HG02623 (cell line): ENCODE measurements around the gene PRKAR2A.
A peak's percentile ranks its signal among the peaks of the same experiment; 100 is the strongest.
"Not testable (repeated sequence)": the region's sequence is repeated elsewhere in the genome, so short reads cannot be mapped to it uniquely, and the experiment has no call there.

ENCODE experiments used
- ATAC-seq: cut with Tn5 transposase; IDR thresholded peaks from one replicate; pipeline ENCODE4 v1.9.1; 2021; ENCODE audit warnings: moderate library complexity; ENCODE audit not compliant: unreplicated experiment

PRKAR2A gene

DNA sequence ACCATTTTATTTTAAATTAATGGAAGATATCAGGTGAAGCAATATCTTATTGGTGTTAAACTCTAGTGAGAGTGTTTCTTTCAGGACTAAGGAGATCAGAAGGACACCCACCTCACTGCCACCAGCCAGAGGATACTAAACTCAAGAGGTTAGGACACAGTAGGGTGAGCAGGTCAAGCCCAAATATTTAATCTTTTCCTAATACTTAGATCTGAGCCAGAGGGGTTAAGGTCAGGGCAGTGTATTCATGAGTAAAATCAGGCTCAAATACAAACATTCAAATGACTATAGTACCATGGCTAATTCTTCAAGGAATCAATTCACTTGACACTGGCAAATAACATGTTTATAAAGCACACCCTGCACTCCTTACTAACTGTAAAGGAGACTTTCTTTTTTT, 65.6 kb downstream of the PRKAR2A start:
- ATAC-seq = no peak

DNA sequence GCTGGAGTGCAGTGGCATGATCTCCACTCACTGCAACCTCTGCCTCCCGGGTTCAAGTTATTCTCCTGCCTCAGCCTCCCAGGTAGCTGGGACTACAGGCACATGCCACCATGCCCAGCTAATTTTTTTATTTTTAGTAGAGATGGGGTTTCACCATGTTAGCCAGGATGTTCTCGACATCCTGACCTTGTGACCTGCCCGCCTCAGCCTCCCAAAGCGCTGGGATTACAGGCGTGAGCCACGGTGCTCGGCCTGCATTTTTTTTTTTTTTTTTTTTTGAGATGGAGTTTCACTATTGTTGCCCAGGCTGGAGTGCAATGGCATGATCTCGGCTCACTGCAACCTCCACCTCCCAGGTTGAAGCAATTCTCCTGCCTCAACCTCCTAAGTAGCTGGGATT, 69.1 kb downstream of the PRKAR2A start:
- not testable (repeated sequence) for ATAC-seq

DNA sequence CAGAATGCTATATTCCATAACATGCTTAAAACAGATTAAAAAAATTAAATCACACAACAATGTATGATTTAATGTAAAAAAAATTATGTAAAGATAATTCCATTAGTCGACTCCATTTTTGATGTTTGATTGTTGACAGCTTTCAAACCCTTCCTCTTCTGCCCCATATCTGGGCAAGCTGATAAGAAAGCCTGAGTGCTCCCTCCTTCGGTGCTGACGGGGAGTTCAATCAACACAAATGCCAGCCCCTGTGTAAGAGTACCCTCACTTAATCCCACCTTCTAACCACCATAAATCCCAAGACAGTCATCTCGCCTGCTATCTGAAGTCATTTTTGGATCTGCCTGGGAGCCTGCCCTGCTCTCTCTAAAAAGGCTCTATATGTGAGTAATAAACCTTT, 70.8 kb downstream of the PRKAR2A start:
- no peak for ATAC-seq

DNA sequence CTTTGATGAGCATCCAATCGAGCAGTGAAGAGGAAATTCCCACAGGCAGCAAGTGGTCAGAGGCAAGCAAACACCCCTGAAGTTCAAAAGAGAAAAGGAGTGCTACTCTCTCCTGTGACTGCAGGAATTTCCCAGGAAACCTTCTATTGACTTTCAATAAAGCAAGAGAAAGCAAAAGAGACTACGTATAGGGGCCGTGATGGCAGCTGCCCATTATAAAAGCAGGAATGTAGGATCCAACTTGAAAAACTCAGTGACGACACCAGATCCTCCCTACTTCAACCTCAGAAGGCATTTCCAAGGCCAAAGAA, 77.5 kb downstream of the PRKAR2A start:
- ATAC-seq = no peak

DNA sequence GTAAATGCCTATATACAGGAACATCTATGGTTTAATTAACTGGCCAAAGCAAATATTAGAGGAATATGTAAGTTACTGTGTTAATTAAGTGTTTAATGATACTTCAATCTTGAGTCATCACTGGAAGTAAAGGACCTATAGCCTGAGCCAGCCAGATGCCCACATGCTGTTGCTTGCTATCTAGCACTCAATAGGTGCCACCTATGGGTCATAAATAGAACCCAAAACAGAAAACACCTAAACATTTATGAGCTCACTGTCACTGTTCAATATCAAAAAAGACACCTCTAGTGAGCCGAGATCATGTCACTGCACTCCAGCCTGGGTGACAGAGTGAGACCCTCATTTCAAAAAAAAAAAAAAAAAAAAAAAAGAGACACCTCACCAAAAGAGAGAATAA, 82.3 kb downstream of the PRKAR2A start:
- ATAC-seq = no peak

DNA sequence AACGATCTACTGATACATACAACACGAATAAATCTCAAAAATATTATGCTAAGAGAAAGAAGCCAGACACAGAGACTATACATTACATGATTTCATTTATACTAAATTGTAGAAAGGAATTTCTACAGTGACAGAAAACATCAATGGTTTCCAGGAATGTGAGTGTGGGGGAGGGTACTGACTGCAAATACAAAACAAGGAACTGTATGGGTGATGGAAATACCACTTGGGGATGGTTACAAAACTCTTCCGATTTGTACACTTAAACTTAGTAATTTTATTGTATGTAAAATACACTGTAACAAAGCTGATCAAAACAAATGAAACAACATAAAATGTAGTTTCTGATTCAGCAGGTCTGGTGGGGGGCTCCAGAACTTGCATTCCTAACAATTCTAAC, 84.9 kb downstream of the PRKAR2A start:
- ATAC-seq = no peak

DNA sequence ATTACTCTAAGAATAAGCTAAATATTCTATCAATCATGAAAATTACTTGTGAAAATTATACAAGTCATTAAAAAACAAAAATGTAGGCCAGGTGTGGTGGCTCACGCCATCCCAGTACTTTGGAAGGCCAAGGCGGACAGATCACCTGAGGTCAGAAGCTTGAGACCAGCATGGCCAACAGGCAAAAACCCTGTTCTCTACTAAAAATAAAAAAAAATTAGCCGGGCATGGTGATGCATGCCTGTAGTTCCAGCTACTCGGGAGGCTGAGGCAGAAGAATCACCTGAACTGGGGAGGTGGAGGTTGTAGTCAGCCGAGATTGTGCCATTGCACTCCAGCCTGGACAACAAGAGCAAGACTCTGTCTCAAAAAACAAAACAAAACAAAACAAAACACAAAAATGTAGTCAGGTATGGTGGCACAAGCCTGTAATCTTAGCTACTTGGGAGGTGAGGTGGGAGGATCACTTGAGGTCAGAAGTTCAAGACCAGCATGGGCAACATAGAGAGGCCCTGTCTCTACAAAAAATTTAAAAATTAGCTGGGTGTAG, 87.6 kb downstream of the PRKAR2A start:
- not testable (repeated sequence) for ATAC-seq

DNA sequence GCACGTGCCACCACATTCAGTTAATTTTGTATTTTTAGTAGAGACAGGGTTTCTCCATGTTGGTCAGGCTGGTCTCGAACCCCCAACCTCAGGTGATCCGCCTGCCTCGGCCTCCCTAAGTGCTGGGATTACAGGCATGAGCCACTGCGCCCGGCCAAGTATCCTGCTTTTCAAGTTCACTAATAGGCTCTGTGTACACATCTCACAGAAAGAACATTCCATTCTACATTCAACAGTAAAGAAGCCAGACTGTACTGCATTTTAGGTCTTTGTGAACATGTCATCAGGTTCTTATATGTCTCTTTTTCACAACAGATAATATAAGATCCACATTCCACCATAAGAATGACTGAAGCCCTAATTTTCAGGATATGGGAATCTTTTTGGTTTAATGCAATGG, 88.1 kb downstream of the PRKAR2A start:
- ATAC-seq = not testable (repeated sequence)

DNA sequence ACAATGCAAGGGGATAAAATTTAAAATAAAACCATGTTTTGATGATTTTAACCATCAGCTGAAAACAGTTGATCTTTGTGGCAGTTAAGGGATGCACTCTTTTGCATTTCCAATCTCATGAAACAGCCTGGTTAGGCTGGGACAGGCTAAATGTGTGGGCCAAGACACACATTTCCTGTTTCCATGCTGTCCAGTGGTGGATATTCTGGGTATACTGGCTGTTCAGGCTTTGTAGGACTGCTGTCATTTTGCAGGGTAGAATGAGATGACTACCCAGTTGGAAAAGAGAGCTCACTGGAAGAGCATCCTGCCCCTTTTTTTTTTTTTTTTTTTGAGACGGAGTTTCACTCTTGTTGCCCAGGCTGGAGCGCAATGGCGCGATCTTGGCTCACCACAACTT, 88.6 kb downstream of the PRKAR2A start:
- no peak for ATAC-seq

DNA sequence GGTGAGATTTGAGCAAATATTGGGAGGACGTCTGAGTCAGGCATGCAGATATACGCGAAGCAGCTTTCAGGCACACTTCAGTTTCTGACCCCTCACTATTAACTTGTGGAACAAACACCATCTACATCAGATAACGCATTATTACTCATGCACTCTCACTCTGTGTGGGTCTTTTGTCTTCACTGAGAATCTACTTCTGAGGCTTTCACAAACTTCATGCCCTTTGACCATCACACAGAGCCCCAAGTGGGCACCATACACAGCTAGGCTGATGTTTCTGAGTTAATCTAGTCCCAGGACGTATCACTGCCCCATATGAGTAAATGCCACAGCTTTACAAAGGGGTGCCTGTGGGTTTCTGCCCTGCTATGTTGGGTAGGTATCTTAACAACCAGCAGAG, 91.0 kb downstream of the PRKAR2A start:
- ATAC-seq = no peak

DNA sequence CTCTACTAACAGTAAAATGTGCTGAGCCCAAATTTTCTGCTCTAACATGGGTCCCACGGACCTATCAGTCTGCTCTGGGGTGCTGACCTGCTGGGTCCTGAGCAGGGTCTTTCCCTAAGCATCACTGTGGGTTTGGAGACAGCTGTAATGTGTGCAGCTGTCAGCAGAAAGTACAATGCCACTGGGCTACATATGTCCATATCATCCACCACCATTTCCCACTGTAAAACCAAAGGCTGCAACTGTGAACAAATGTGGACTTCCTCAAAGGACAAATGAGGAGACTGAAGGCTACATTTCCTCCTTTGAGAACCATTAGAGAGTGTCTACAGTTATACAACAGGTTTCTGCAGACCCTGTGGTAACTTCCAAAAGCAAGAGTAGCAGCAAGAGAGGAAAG, 96.8 kb downstream of the PRKAR2A start:
- ATAC-seq = no peak

DNA sequence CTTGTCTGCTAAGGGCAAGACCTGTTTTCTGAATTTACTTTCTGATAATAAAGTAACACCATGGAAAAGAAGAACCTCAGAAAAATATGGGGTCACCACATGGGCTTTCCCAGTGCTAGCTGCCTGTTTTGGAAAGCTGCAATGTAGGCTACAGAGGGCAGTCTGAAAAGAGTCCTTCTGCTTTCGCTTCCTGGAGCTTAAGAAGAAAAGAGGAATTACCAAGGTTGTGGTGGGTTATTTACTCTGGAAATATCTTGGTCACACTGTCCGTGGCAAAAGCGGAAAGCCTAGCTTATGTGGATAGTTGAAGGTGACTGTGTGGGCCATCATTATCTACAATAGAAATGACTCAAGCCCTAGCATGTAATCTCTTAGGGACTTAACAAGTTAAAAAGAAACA, 98.9 kb downstream of the PRKAR2A start:
- ATAC-seq = no peak

DNA sequence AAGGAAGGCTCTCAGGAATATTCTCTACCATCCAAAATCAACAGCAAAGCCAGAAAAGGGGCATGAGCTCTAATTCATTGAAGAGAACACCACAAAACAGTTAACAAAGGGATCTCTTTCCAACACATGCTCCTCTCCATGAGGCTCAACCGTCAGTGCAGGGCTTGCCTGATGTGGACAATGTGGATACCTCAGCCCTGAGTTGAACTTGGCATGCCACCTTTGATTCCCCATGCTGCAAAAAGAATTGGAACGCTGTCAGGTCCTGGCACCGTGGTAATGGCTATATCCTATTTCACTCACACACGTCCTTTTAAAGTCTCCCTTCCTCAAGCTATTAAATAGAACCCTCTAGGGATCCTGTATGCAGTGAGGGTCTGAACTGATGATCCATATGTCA, 100.0 kb downstream of the PRKAR2A start:
- no peak for ATAC-seq

DNA sequence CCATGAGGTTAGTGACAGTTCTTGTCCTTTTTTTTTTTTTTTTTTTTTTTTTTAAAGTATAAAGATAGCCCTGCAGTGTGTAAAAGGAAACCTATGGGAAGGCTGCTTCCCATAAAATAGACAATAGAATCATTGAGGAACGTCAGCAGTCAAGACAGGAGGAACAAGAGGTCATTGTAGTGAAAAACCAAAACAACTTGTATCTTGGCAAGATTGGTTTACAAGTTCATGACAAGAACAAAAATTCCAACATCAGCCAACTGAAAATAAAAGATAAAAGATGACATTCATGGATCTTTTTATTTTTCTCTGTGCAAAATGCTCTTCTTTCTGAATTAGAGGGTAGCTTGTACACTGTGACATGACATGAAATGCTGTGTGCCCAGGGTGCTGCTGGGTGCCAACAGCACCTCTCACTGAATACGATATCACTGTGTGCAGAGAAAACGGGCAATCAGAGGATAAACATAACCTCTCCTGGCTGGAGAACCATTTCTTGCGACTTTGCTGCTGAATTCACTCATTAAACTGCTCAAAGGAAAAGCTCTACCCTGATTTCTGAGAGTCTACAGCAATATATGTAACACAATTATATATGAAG, 100.6 kb downstream of the PRKAR2A start:
- ATAC-seq = no peak

DNA sequence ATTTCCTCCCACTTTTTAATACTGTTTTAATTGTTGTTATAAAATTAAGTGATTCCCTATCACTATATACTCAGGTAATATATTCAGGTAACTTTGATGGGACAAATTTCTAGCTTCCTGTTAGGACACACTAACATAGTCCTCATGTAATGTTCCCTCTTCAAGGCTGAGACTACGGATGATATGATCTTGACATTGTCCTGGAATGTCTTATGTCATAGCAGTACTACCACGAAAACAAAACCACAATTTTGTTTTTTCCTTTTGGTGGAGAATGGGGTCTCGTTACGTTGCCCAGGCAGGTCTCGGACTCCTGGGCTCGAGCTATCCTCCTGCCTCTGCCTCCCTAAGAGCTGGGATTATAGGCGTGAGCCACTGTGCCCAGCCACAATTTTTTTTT, 103.9 kb downstream of the PRKAR2A start:
- ATAC-seq = no peak

DNA sequence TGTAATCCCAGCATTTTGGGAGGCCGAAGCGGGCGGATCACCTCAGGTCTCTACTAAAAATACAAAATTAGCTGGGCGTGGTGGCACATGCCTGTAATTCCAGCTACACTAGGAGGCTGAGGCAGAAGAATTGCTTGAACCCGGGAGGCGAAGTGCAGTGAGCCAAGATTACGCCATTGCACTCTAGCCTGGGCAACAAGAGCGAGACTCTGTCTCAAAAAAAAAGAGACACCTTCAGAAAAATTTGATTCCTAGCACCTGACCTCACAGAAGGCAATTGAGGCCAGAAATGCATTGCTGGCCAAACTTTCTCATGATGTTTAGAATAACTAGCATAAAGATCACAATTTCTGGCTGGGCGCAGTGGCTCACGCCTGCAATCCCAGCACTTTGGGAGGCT, 106.4 kb downstream of the PRKAR2A start:
- not testable (repeated sequence) for ATAC-seq

DNA sequence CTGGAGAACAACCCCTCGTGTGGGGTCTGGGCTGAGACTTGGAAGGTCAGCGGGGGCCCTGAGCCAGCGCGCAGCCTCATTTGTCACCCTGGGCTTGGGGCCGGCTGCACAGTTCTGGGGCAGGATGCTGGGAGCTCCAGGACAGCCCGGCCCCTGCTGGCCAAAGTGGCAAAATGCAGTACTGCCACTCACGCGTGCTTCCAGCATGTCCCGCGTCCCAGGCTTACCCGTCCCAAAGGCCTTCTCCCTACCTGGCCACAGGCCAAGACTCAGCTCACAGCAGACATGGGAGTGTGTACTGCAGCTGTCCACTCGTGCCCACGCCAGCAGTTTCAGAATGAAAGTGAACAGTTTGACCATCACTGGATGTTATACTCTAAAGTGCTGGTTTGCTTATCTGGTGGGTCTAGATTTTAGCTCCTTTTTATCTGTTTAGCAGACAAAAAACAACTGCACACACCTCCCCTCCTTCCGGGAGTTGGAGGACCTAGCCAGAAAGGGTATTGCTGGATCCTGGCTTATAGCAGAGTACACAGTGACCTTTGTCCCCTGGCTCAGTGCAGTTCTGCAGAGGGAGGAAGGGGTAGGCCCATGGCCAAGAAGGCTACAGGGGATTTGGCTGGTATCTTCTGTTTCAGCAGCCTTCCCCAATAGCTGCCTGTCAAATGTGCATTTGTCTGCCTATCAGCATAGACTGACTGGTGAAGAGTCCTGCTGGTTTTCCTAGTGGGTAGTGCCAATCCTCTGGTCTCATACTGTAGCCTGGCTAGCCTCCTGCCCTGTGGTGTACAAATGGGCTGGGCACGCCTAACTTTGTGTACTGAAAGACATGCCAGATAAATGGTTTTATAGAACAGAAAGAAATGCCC, 107.5 kb downstream of the PRKAR2A start:
- ATAC-seq = peak; percentile 63

DNA sequence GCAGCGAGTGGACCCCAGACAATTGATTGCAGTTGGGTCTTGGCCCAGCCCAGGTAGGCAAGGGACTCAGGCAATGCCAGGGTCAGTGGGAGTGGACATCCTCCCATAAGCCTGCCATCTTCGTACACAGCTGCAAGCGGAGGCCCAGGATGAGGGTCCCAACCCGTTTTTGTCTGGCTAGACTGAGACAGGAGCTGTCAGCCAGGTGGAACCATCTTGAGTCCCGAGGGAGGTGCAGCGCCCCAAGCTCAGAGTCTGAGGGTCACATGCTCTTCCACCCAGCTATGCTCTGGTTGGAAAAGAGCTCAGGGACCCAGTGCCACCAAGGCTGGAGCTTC, 108.1 kb downstream of the PRKAR2A start:
- peak; percentile 26 for ATAC-seq

DNA sequence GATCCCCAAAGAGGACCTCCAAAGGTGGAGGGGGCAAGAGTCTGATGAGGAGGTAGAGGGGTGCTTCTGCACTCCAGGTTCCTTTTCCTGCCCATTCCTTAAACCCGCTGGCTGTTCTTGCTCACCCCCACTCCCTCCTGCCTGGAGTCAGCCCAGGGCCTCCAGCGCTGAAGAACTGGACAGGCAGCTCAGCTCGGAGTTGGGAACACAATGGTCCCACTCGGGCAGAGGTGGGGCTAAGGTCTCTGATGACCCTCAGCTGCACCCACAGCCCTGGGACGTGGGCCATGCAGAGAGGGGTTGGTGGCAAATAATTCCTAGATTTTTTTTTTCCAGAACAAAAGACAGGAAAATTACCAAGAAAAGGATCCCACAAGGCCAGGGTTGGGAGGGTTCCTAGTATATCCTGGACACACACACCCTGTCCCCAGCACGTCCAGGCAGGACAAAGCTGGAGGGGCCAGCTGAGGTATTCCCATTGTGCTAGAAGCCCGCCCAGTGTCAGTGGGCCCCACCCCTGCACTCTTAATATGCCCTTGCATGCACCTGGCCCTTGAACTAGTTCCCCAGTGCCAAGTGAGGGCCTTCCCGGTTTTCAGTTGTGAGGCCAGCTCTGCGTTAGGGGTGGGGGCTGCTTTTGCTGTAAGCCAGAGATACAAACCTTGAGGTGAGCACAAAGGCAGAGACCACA, 108.6 kb downstream of the PRKAR2A start:
- no peak for ATAC-seq

DNA sequence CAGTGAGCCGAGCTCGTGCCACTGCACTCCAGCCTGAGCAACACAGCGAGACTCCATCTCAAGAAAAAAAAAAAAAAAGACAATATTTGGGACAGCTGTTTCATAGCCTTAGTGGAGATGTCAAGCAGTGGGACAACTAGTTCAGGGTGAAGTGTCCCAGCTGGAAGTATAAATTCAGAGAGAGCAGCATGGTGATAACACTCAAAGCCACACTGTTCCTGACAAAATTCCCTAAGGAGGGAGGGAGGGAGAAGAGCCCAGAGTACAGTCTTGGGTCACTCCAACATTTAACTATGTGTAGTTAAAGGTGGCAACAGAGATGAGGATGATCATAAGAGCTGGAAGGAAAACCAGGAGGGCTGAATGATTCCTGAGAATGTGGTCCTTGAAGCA, 109.5 kb downstream of the PRKAR2A start:
- ATAC-seq = no peak

DNA sequence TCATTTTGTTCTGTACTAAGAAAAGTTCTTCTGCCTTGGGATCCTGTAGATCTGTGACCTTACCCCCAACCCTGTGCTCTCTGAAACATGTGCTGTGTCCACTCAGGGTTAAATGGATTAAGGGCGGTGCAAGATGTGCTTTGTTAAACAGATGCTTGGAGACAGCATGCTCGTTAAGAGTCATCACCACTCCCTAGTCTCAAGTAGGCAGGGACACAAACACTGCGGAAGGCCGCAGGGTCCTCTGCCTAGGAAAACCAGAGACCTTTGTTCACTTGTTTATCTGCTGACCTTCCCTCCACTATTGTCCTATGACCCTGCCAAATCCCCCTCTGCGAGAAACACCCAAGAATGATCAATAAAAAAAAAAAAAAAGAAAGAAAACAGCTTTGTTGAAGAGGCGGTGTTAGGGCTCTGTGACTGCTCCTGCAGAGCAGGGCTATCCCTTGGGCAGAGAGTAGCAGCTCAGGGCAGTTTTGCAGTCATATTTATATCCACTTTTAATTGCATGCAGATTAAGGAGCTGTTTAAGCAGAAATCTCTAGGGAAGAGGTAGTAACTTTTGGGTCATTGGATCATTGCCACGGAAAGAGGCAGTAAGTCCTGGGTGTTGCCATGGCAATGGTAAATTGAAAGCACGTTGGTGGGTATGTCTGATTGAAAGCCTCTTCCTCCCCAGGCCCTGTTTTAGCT, 112.5 kb downstream of the PRKAR2A start:
- not testable (repeated sequence) for ATAC-seq
